Activated CD4-positive, alpha-beta T cell treated with anti-CD3 and anti-CD28 coated beads, Interleukin-2, amount 10 ng/mL, durations not matched to agents 7 days and 5 days (primary cell): ENCODE measurements around the gene TOR2A. TPM values are rescaled to one million over a fixed set of nuclear protein-coding genes. Genes with fewer than 3 reads are reported as not detected.

ENCODE experiments used
- CTCF ChIA-PET: fragments of 350-600 bp; sonication (Branson Sonifier 250); formaldehyde crosslinking; loops from one replicate; lab custom pipeline; 2021; ENCODE audit warnings: antibody characterized with exemption; lab: Charles Lee
- POLR2A ChIA-PET: fragments of 350-600 bp; sonication (Branson Sonifier 250); formaldehyde crosslinking; loops from one replicate; lab custom pipeline; 2021; ENCODE audit warnings: antibody characterized with exemption; lab: Charles Lee
- DNase-seq: peaks from one replicate; pipeline ENCODE4 v3.0.0-alpha.2; 2020
- H3K27ac Mint-ChIP-seq: one replicate; pipeline ENCODE4 v1.8.0; 2021; ENCODE audit warnings: mild to moderate bottlenecking, moderate library complexity, mixed read lengths
- H3K27me3 Mint-ChIP-seq: one replicate; pipeline ENCODE4 v1.8.0; 2021; ENCODE audit warnings: mixed read lengths
- H3K36me3 Mint-ChIP-seq: one replicate; pipeline ENCODE4 v1.8.0; 2021; ENCODE audit warnings: low read depth, mixed read lengths
- H3K4me1 Mint-ChIP-seq: one replicate; pipeline ENCODE4 v1.8.0; 2021; ENCODE audit warnings: mixed read lengths
- H3K4me3 Mint-ChIP-seq: one replicate; pipeline ENCODE4 v1.8.0; 2021; ENCODE audit warnings: mild to moderate bottlenecking, moderate library complexity, mixed read lengths
- H3K9me3 Mint-ChIP-seq: one replicate; pipeline ENCODE4 v1.8.0; 2021; ENCODE audit warnings: mixed read lengths
- total RNA-seq, 2 experiments: library from RNA; stranded (reverse); gene quantifications; one replicate each; pipeline ENCODE4 v1.2.3, GENCODE V29; 2021

The TOR2A gene
- total RNA-seq, 2 experiments from 2014 or later, result 21.7 to 24.0 TPM

DNA sequence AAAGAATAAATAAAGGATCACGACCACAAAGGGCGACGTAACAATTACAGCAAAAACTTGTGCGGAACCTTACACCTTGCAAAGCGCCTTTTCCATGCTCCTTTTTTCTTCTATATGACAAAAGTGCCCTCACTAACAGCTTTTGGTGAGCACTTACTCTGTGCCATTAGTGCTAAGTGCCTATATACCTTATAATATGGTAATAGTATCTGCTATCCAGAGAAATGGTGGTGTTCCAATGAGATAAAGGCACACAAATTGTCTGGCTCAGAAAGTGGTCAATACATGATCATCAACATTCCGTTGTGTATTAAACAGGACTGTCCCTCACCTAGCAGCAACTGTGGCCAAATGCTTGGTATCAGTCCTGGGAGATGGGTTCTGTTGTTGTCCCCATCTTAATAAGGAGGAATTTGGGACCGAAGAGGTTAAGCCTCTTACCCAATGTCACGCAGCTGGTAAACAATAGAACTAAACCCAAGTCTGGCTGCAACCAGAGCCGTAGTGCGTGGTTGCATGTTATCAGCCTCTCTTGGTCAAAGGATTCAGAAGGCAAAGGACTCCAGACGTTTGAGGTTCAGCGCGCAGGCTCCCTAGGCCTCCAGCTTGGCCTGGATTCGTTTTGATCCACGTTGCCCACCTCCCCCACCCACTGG lies 564 bp upstream of the TOR2A start:
- Mint-ChIP-seq H3K36me3 (peaks cover 17% of the 10 kb centered on the region), H3K4me1 (peaks cover 27% of the 10 kb centered on the region), H3K27ac (peak overlapping the region; percentile 94), H3K9me3 (no peaks in the 10 kb centered on the region), H3K4me3 (peak overlapping the region; percentile 82), H3K27me3 (no peaks in the 10 kb centered on the region)
- DNase-seq, result no peak
- ChIA-PET CTCF (interaction anchor here (0.9 to 3.0 kb wide), 41 partner anchors 9 to 402 kb away, joined by 3 to 31 read pairs (median 8); partner anchors contain the start of genes CDK9, CFAP157, PIP5KL1 and PTRH1), POLR2A (interaction anchor here (1.0 to 1.5 kb wide), 2 partner anchors 50 to 62 kb away, joined by 3 read pairs; no protein-coding TSS in a partner anchor)

DNA sequence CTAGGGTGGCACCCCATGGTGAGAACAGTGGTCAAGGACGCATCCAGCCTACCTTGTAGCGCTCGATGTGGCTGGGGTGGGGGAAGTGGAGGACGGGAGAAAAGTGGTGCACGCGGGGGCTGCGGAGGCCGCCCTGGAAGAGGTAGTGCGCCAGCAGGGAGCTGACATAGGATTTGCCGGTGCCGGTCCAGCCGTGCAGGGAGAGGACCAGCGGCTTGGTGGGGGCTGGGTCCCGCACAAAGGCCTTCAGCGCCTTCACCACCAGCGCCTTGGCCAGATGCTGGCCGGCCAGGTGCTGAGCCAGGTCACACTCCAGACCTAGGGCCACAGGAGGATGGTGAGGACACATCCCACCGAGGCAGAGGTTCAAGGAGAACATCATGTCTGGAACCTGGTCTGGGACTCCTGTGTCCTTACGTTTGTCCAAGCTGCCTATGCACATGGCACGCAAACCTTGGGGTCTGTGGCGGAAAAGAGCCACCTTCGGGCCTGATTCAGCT lies 797 bp downstream of the TOR2A start:
- Mint-ChIP-seq H3K4me3 (peak overlapping the region; percentile 82), H3K9me3 (no peaks in the 10 kb centered on the region), H3K27ac (peak overlapping the region; percentile 94), H3K36me3 (peaks cover 15% of the 10 kb centered on the region), H3K4me1 (peaks cover 27% of the 10 kb centered on the region), H3K27me3 (no peaks in the 10 kb centered on the region)
- ChIA-PET POLR2A (interaction anchor here (1.5 kb wide), 1 partner anchor 51 kb away, joined by 3 read pairs; no protein-coding TSS in a partner anchor), CTCF (interaction anchor here (0.6 to 3.0 kb wide), 70 partner anchors 9 to 403 kb away, joined by 3 to 31 read pairs (median 5); partner anchors contain the start of genes CDK9, CFAP157, PIP5KL1 and PTRH1)
- no peak for DNase-seq

DNA sequence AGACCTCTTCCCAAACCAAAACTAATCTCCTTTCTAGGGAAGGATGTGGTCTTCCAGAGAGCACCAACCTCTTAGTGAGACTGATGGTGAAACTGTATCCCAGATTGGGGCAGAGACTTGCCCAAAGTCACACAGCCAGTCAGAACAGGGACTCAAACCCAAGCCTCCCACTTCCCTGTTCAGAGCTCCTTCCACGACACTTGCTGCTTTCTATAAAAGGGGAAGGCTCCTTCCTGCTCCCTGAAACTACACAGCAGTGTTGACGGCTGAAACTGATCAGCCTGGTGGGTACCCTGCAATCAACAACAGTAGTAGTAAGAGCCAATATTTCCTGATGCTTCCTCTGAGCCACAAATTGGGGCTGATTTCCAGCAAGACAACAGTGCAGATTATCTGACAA lies 1.5 kb downstream of the TOR2A start:
- H3K9me3 Mint-ChIP-seq, result no peaks in the 10 kb centered on the region
- no peaks in the 10 kb centered on the region for H3K27me3 Mint-ChIP-seq
- CTCF ChIA-PET, result interaction anchor here (0.5 to 3.0 kb wide), 18 partner anchors 11 to 213 kb away, joined by 3 to 31 read pairs (median 10); partner anchors contain the start of genes CDK9, PIP5KL1, PTRH1 and ST6GALNAC4
- POLR2A ChIA-PET, result no interaction called here
- peak overlapping the region; percentile 39 for H3K27ac Mint-ChIP-seq
- H3K4me3 Mint-ChIP-seq, result peak overlapping the region; percentile 82
- H3K4me1 Mint-ChIP-seq, result peaks cover 27% of the 10 kb centered on the region
- no peak for DNase-seq
- peaks cover 12% of the 10 kb centered on the region for H3K36me3 Mint-ChIP-seq

DNA sequence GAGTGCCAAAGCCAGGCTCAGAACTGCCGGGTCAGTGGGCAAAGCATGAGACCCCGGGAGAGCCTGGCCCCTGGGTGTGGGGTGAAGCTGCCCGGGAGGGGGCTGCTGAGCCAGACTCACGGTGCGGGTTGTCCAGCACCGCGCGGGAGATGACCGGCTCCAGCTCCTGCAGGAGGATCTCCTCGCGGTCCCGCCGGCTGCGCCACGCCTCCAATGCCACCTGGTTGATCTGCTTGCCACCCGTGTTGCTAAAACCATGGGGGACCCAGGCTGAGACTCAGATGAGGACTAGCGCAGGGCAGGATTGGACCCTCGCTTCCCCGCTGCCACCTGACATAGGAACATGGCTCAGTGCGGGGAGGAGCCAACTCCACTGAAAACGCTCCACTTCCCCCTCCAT lies 2.6 kb downstream of the TOR2A start:
- no peaks in the 10 kb centered on the region for H3K27me3 Mint-ChIP-seq
- CTCF ChIA-PET, result no interaction called here
- H3K4me3 Mint-ChIP-seq, result no peak overlapping the region
- H3K27ac Mint-ChIP-seq, result no peak overlapping the region
- H3K36me3 Mint-ChIP-seq, result peaks cover 4% of the 10 kb centered on the region
- peaks cover 27% of the 10 kb centered on the region for H3K4me1 Mint-ChIP-seq
- H3K9me3 Mint-ChIP-seq, result no peaks in the 10 kb centered on the region
- DNase-seq, result no peak
- POLR2A ChIA-PET, result no interaction called here

DNA sequence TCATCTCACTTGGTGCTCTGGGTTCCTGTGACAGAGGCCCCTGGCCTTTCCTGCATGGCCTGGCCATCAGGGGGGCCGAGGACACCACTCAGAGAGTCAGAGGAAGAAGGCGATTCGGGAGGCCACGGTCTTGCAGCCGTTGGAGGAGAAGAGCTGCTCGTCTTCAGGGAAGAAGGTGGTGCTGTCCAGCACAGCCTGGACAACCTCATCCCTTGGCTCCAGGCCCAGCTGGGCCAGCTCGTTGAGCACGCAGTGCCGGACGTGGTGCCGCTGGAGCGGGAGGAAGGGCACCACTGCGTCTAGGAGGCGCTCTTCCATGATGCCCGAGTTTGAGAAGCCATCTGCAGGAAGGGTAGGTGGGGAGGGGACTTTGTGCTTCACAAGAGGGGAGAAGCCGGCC lies 3.2 kb downstream of the TOR2A start:
- DNase-seq, result no peak
- POLR2A ChIA-PET, result no interaction called here
- no peak overlapping the region for H3K27ac Mint-ChIP-seq

DNA sequence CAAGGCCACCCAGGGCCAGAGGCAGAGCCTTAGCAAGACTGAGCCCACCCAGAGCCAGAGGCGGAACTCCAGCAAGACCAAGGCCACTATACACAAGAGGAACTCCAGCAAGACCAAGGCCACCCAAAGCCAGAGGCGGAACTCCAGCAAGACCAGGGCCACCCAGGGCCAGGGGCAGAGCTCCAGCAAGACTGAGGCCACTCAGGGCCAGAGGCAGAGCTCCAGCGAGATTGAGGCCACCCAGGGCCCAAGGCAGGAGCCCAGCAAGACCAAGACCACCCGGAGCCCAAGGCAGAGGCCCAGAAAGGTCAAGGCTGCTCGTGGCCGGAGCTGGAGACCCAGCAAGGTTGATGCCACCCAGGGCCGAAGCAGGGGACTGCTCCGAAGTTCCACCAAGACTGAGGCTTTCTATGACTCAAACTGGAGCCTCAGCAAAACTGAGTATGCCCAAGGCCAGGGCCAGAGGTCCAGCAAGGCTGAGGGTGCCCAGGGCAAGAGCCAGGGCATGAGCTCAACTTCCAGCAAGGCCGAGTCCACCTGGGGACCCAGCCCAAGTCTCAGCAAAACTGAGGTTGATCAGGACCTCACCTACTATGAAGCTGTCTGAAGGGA lies 4.2 kb downstream of the TOR2A start:
- Mint-ChIP-seq H3K27ac (no peak overlapping the region), H3K27me3 (no peaks in the 10 kb centered on the region), H3K4me3 (no peak overlapping the region), H3K9me3 (no peaks in the 10 kb centered on the region), H3K4me1 (peaks cover 18% of the 10 kb centered on the region), H3K36me3 (no peaks in the 10 kb centered on the region)
- no peak for DNase-seq
- ChIA-PET CTCF (interaction anchor here (0.8 to 1.4 kb wide), 2 partner anchors 17 to 62 kb away, joined by 3 to 4 read pairs; no protein-coding TSS in a partner anchor), POLR2A (no interaction called here)

More for the DNA sequence above, 3.2 kb downstream of the TOR2A start:
- Mint-ChIP-seq H3K27me3 (no peaks in the 10 kb centered on the region), H3K9me3 (no peaks in the 10 kb centered on the region), H3K36me3 (peaks cover under 1% of the 10 kb centered on the region), H3K4me3 (no peak overlapping the region), H3K4me1 (peaks cover 24% of the 10 kb centered on the region)
- CTCF ChIA-PET, result no interaction called here

DNA sequence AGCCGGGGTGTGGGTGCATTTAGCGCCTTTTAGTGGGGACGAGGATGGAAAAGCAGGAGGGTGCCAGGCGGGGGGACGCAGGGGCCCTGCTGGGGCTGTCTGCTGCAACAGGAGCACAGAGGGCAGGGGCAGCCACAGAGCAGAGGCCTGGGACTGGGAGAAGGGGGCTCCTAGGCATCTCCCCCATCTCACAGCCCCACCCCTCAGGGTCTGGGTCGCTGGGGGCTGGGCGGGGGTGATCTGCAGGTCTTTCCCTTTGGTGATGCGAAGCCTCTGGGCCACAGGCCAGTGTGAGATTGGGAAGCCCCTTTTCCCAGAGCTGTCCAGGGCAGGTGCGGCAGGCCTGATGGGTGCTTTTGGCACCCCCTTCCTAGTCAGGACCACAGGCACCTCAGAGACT lies 4.8 kb downstream of the TOR2A start:
- Mint-ChIP-seq H3K27ac (no peak overlapping the region), H3K4me3 (no peak overlapping the region), H3K9me3 (no peaks in the 10 kb centered on the region), H3K4me1 (peaks cover 13% of the 10 kb centered on the region), H3K36me3 (no peaks in the 10 kb centered on the region), H3K27me3 (no peaks in the 10 kb centered on the region)
- DNase-seq, result no peak
- CTCF ChIA-PET, result interaction anchor here (0.6 to 1.4 kb wide), 3 partner anchors 16 to 55 kb away, joined by 3 to 5 read pairs (median 4); no protein-coding TSS in a partner anchor
- POLR2A ChIA-PET, result no interaction called here

DNA sequence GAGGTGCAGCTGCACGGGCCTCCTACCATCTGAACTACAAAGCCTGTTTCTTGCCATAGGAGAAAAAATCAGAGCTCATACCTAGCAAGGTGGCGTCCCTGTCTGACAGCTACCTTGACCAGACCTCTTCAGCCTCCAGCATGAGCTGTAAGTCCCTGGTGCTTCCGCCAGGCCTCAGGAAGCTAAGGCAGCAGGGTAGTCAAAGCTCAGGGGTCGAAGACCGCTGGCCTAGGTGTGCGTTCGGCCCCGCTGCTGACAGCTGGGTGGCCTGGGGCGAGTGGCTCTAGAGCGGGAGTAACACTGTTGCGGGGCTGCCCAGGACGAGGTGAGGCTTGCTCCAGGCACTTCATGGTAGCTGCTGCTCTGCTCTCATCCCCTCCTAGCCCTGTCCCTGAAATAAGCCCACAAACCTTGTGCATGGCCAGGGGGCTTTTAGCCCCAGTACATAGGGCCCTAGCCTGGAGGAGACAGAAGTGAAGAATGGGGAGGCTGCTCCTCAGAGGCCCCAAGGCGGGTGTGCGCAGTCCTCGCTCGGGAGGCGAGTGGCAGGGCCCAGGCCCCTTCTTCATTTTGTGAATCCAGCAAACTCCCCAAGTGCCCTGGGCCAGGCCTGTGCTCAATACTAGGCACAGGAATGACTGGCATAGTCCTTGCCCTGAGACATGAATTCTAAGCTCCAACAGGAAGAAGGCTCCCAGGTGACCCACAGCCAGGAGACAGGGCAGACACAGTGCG lies 5.4 kb downstream of the TOR2A start:
- no peak overlapping the region for H3K27ac Mint-ChIP-seq
- POLR2A ChIA-PET, result no interaction called here

DNA sequence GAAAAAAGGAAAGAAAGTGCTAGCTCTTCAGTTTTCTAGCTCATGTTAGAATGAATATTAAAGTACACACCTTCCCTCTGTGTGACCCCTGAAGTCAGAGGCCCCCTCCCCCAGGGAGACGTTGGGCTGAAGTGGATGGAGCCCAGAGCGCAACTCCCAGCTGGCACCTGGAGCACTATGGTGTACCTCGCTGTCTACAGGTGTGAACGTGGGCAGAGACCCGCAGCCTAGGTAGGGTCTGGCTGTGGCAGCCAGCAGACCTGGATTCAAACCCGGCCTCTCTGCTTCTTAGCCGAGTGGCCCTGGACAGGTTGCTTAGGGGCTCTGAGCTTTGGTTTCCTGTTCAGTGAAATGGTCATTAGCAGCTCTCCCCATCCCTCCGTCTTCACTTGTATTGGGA lies 6.3 kb downstream of the TOR2A start:
- Mint-ChIP-seq H3K36me3 (no peaks in the 10 kb centered on the region), H3K4me3 (no peak overlapping the region), H3K9me3 (no peaks in the 10 kb centered on the region), H3K27ac (no peak overlapping the region), H3K27me3 (no peaks in the 10 kb centered on the region), H3K4me1 (peaks cover 4% of the 10 kb centered on the region)
- ChIA-PET CTCF (interaction anchor here (1.0 to 1.3 kb wide), 5 partner anchors 35 to 192 kb away, joined by 3 to 5 read pairs (median 4); no protein-coding TSS in a partner anchor), POLR2A (no interaction called here)
- no peak for DNase-seq

More for the DNA sequence above, 5.4 kb downstream of the TOR2A start:
- Mint-ChIP-seq H3K27me3 (no peaks in the 10 kb centered on the region), H3K4me1 (peaks cover 12% of the 10 kb centered on the region), H3K9me3 (no peaks in the 10 kb centered on the region), H3K4me3 (no peak overlapping the region), H3K36me3 (no peaks in the 10 kb centered on the region)
- CTCF ChIA-PET, result interaction anchor here (0.6 to 1.4 kb wide), 7 partner anchors 15 to 191 kb away, joined by 3 to 5 read pairs (median 4); no protein-coding TSS in a partner anchor
- no peak for DNase-seq

DNA sequence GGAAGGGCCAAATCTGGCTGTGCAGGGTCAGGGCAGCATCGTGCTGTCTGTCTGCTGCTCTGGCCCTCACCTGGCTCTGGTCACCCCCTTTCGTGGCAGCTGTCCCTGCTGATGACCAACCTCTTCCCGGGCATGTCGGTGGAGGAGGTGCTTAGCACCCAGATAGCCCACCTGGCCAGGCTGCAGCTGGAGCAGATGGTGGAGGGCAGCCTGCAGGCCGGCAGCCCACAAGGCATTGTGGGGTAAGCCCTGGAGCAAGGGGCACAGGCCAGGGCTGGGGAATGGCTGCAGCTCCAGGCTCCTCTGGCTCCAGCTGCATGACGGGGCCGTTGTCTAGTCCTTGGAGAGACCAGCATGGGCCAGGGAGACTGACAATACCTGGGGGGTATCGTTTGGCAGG lies 8.2 kb downstream of the TOR2A start:
- no peak for DNase-seq
- Mint-ChIP-seq H3K36me3 (no peaks in the 10 kb centered on the region), H3K27me3 (no peaks in the 10 kb centered on the region), H3K4me1 (peaks cover 2% of the 10 kb centered on the region), H3K27ac (no peak overlapping the region), H3K4me3 (no peak overlapping the region), H3K9me3 (no peaks in the 10 kb centered on the region)
- ChIA-PET CTCF (interaction anchor here (0.6 to 3.8 kb wide), 4 partner anchors 8 to 42 kb away, joined by 3 to 18 read pairs (median 4); partner anchors contain the start of genes PTRH1, TOR2A and TTC16), POLR2A (no interaction called here)

DNA sequence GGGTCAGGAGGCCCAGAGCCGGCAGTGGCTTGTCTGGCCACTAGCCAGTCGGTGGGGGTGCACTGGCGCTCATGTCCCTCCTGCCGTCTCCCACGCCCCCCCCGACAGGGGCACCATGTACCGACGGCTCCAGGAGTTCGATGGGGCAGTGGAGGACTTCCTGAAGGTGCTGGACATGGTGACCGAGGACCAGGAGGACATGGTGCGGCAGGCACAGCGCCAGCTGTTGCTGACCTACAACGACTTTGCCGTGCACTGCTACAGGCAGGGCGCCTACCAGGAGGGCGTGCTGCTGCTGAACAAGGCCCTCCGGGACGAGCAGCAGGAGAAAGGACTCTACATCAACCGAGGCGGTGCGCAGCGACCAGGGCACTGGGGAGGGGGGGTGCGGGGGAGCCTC lies 11.1 kb downstream of the TOR2A start:
- Mint-ChIP-seq H3K27ac (no peak overlapping the region), H3K4me3 (no peak overlapping the region), H3K9me3 (no peaks in the 10 kb centered on the region), H3K4me1 (peaks cover 21% of the 10 kb centered on the region), H3K36me3 (no peaks in the 10 kb centered on the region), H3K27me3 (no peaks in the 10 kb centered on the region)
- no peak for DNase-seq
- POLR2A ChIA-PET, result no interaction called here
- CTCF ChIA-PET, result interaction anchor here (0.6 to 3.8 kb wide), 2 partner anchors 11 to 99 kb away, joined by 3 to 18 read pairs; partner anchors contain the start of gene TOR2A

DNA sequence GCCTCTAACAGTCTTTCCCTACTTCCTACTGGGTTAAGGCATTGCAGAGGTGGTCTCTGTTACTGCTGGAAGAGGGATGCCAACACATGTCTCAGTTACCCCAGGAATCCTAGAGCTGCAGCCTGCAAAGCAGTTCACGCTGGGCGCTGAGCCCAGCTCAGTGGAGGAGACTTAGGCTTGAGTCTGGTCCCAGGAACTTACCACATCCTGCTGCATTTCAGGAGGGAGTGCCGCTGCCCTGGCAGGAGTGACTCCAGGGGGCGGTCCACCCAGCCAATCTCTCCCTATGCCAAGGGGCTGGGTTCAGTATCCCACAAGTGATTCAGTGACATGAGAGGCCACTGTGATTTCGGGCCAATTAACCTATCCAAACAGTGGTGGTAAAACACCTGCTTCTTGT lies 11.7 kb downstream of the TOR2A start:
- ChIA-PET CTCF (interaction anchor here (3.8 kb wide), 1 partner anchor 12 kb away, joined by 18 read pairs; the partner anchor contains the start of gene TOR2A), POLR2A (no interaction called here)
- no peak for DNase-seq
- Mint-ChIP-seq H3K27me3 (no peaks in the 10 kb centered on the region), H3K9me3 (no peaks in the 10 kb centered on the region), H3K4me1 (peaks cover 21% of the 10 kb centered on the region), H3K36me3 (no peaks in the 10 kb centered on the region), H3K4me3 (no peak overlapping the region), H3K27ac (no peak overlapping the region)
